GM12801 (cell line): ENCODE results near the gene RAB22A.

Source experiments
- CTCF ChIP-seq: IDR thresholded peaks from one replicate; pipeline ENCODE4 v1.5.1; 2011; ENCODE audit warnings: control low read depth; ENCODE audit not compliant: insufficient read length; ENCODE audit errors: extremely low read depth

Gene RAB22A

GRCh38 chr20:58381627-58382026 is 72.1 kb downstream of the RAB22A start:
- no peak for TF ChIP-seq CTCF

GRCh38 chr20:58382096-58382495 is 72.6 kb downstream of the RAB22A start:
- TF ChIP-seq CTCF: no peak

GRCh38 chr20:58384821-58385220 is 75.3 kb downstream of the RAB22A start:
- no peak for TF ChIP-seq CTCF

- TF ChIP-seq CTCF: no peak
Observed at GRCh38 chr20:58388028-58388601, 78.6 kb downstream of the RAB22A start.

- no peak for TF ChIP-seq CTCF
Observed at GRCh38 chr20:58388882-58389323, 79.4 kb downstream of the RAB22A start, which contains the start of gene VAPB. Gene VAPB (plus strand): TSS chr20:58389229. CDS start chr20:58389460, 231 bp downstream.

GRCh38 chr20:58389324-58389967 is 79.9 kb downstream of the RAB22A start:
- TF ChIP-seq CTCF: no peak

GRCh38 chr20:58389968-58390658 is 80.6 kb downstream of the RAB22A start:
- TF ChIP-seq CTCF: no peak
